Skeletal muscle tissue (tissue), 5 donors: ENCODE results near the gene CLDN3. TPM values are rescaled to one million over a fixed set of nuclear protein-coding genes. Genes with fewer than 3 reads are reported as not detected.
"Not testable (repeated sequence)": the region's sequence is repeated elsewhere in the genome, so short reads cannot be mapped to it uniquely, and the experiment has no call there.

Source experiments
- H3K27ac ChIP-seq: one replicate; pipeline ENCODE4 v1.7.0; 2013; ENCODE audit warnings: mild to moderate bottlenecking, low read depth, low read length, inconsistent platforms
- H3K27me3 ChIP-seq, 3 donors: one replicate each; pipeline ENCODE4 v1.7.0; 2013; ENCODE audit warnings: low read length in 3 of 3; ENCODE audit not compliant: control insufficient read depth in 3 of 3, insufficient read depth in 3 of 3
- H3K36me3 ChIP-seq, 3 donors: one replicate each; pipeline ENCODE4 v1.7.0; 2013; ENCODE audit warnings: low read length in 3 of 3; ENCODE audit not compliant: control insufficient read depth in 3 of 3, insufficient read depth in 3 of 3
- H3K4me1 ChIP-seq, 3 donors: one replicate each; pipeline ENCODE4 v1.7.0; 2013; ENCODE audit warnings: low read length in 3 of 3, mild to moderate bottlenecking in 3 of 3; ENCODE audit not compliant: control insufficient read depth in 3 of 3, insufficient read depth in 3 of 3
- H3K4me3 ChIP-seq, 3 donors: one replicate each; pipeline ENCODE4 v1.7.0; 2013; ENCODE audit warnings: low read length in 3 of 3
- H3K9ac ChIP-seq, 3 donors: one replicate each; pipeline ENCODE4 v1.7.0; 2013; ENCODE audit warnings: low read length in 3 of 3, mild to moderate bottlenecking in 3 of 3, moderate library complexity in 2 of 3, low read depth in 1 of 3
- H3K9me3 ChIP-seq, 3 donors: one replicate each; pipeline ENCODE4 v1.7.0; 2013; ENCODE audit warnings: low read length in 3 of 3; ENCODE audit not compliant: control insufficient read depth in 3 of 3
- small RNA-seq: library from RNA; depleted of rRNA; stranded (forward); fragments of <200 nt; gene quantifications from one replicate; pipeline ENCODE3, GENCODE V24; 2014
- total RNA-seq: library from RNA; depleted of rRNA; stranded (reverse); fragments of >200 nt; gene quantifications from one replicate; pipeline ENCODE4 v1.2.3, GENCODE V29; 2014
- donor health status: Osteomylitis.

The CLDN3 gene
- total RNA-seq, 1 donor from 2014 or later = 0.52 TPM

GRCh38 chr7:73727952-73728351 lies 42.1 kb downstream of the CLDN3 start:
- no peak overlapping the region for H3K9ac ChIP-seq
- no peak overlapping the region for H3K4me3 ChIP-seq
- H3K27me3 ChIP-seq = peaks cover 0 to 8% (median 6%) of the 10 kb centered on the region in 3 donors

DNA sequence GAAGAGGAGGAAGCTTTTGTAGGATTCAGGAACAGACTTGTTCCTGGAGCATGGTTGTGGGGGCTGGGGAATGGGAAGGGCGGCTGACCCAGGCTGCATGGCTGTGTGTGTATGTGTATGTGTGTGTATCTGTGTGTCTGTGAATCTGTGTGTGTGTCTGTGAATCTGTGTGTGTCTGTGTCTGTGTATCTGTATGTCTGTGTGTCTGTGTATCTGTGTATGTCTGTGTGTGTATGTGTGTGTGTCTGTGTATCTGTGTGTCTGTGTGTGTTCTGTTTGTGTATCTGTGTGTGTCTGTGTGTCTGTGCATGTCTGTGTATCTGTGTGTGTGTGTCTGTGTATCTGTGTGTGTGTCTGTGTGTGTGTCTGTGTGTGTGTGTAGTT lies 44.0 kb downstream of the CLDN3 start:
- H3K4me3 ChIP-seq = no peak overlapping the region
- H3K9me3 ChIP-seq = no peaks in the 10 kb centered on the region
- H3K27me3 ChIP-seq = peaks cover 0 to 8% (median 4%) of the 10 kb centered on the region in 3 donors
- H3K27ac ChIP-seq = no peak overlapping the region
- no peaks in the 10 kb centered on the region for H3K36me3 ChIP-seq
- H3K4me1 ChIP-seq = peaks cover 4 to 12% (median 7%) of the 10 kb centered on the region in 3 donors
- no peak overlapping the region for H3K9ac ChIP-seq

More at GRCh38 chr7:73727952-73728351, 42.1 kb downstream of the CLDN3 start:
- no peaks in the 10 kb centered on the region for H3K36me3 ChIP-seq
- no peaks in the 10 kb centered on the region for H3K9me3 ChIP-seq
- no peak overlapping the region for H3K27ac ChIP-seq
- peaks cover 0 to 3% (median 0%) of the 10 kb centered on the region in 3 donors for H3K4me1 ChIP-seq

DNA sequence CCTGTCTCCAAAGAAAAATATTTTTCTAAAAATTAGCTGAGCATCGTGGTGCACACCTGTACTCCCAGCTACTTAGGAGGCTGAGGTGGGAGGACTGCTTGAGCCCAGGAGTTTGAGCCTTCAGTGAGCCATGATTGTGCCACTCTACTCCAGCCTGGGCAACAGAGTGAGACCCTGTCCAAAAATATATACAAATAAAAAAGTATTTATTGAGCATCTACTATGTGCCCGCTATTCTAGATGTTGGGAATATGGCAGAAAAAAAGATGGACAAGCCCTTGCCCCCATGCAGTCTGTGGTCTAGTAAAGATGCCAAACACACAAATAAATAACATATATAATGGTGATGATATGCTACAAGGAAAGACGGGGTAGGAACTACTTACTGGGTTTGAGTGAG lies 46.3 kb downstream of the CLDN3 start:
- H3K27ac ChIP-seq = no peak overlapping the region
- no peak overlapping the region for H3K9ac ChIP-seq
- H3K4me3 ChIP-seq = no peak overlapping the region
- peaks cover 10 to 18% (median 12%) of the 10 kb centered on the region in 3 donors for H3K4me1 ChIP-seq
- H3K36me3 ChIP-seq = no peaks in the 10 kb centered on the region
- peaks cover 0 to 8% (median 4%) of the 10 kb centered on the region in 3 donors for H3K27me3 ChIP-seq
- no peaks in the 10 kb centered on the region for H3K9me3 ChIP-seq

- no peak overlapping the region for H3K9ac ChIP-seq
- no peaks in the 10 kb centered on the region for H3K9me3 ChIP-seq
- peaks cover 20 to 26% (median 20%) of the 10 kb centered on the region in 3 donors for H3K4me1 ChIP-seq
- H3K27ac ChIP-seq = no peak overlapping the region
- H3K27me3 ChIP-seq = peaks cover 0 to 4% (median 4%) of the 10 kb centered on the region in 3 donors
- H3K4me3 ChIP-seq = no peak overlapping the region
- no peaks in the 10 kb centered on the region for H3K36me3 ChIP-seq
Observed at GRCh38 chr7:73722785-73723184, 47.3 kb downstream of the CLDN3 start.

DNA sequence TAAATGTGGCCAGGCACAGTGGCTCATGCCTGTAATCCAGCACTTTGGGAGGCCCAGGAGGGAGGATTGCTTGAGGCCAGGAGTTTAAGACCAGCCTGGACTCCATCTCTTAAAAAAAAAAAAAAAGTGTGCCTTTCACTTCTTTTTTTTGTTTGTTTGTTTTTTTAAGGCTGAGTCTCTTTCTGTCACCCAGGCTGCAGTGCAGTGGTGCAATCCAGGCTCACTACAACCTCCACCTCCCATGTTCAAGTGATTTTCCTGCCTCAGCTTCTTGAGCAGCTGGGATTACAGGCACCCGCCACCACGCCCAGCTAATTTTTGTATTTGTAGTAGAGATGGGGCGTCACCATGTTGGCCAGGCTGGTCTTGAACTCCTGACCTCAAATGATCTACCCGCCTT lies 47.9 kb downstream of the CLDN3 start:
- not testable (repeated sequence) for H3K4me3 ChIP-seq, H3K27me3 ChIP-seq, H3K9ac ChIP-seq, H3K9me3 ChIP-seq, H3K27ac ChIP-seq, H3K36me3 ChIP-seq
- H3K4me1 ChIP-seq = peaks cover 20 to 32% (median 21%) of the 10 kb centered on the region in 3 donors

- Histone ChIP-seq H3K4me1 (peaks cover 23 to 37% (median 26%) of the 10 kb centered on the region in 3 donors), H3K4me3 (no peak overlapping the region), H3K9me3 (no peaks in the 10 kb centered on the region), H3K36me3 (no peaks in the 10 kb centered on the region), H3K9ac (peak overlapping the region in 1 of 3 donors; percentile 16), H3K27ac (peak overlapping the region; percentile 49), H3K27me3 (no peaks in the 10 kb centered on the region)
Observed at GRCh38 chr7:73721377-73721817, 48.7 kb downstream of the CLDN3 start.

DNA sequence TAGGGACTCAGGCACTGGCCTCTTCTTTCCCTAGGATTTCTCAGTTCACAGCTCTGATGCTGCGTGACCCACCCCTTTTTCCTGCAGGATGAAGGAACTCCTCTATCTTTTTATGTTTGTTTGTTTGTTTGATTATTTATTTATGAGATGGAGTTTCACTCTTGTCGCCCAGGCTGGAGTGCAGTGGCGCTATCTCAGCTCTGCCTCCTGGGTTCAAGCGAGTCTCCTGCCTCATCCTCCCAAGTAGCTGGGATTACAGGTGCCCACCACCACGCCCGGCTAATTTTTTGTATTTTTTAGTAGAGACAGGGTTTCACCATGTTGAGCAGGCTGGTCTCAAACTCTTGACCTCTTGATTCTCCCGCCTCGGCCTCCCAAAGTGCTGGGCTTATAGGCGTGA lies 49.6 kb downstream of the CLDN3 start:
- Histone ChIP-seq H3K9ac (peak overlapping the region in 1 of 3 donors; percentile 68), H3K4me1 (peaks cover 23 to 34% (median 26%) of the 10 kb centered on the region in 3 donors)
- H3K9me3 ChIP-seq, H3K4me3 ChIP-seq, H3K36me3 ChIP-seq, H3K27me3 ChIP-seq, H3K27ac ChIP-seq: not testable (repeated sequence)

DNA sequence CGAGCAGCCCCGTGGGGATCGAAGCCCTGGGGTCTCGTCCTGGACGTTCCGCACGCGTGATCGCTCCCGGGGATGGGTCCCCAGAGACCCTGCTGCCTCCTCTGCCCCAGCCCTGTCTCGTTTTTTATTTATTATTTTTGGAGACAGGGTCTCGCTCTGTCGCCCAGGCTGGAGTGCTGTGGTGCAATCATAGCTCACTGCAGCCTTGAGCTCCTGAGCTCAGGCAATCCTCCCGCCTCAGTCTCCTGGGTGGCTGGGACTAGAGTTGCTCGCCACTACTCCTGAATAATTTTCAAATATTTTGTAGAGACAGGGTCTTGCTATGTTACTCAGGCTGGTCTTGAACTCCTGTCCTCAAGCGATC lies 50.3 kb downstream of the CLDN3 start:
- H3K4me3 ChIP-seq = peak overlapping the region; percentile 48 to 70 (median 54)
- peak overlapping the region in 2 of 3 donors; percentile 43 to 68 for H3K9ac ChIP-seq
- H3K9me3 ChIP-seq = no peaks in the 10 kb centered on the region
- H3K27me3 ChIP-seq = no peaks in the 10 kb centered on the region
- peaks cover 23 to 34% (median 26%) of the 10 kb centered on the region in 3 donors for H3K4me1 ChIP-seq
- H3K36me3 ChIP-seq = no peaks in the 10 kb centered on the region
- no peak overlapping the region for H3K27ac ChIP-seq

Small RNAs within 50 kb of the gene (small RNA-seq; reads per million reads assigned to genes)
- gene RN7SL265P = not detected

Other genes starting within 250 kb of the CLDN3 start
- gene BAZ1B, start 248.0 kb downstream of the CLDN3 start, total RNA-seq = 38.1 TPM
- gene BCL7B, start 212.6 kb downstream of the CLDN3 start, total RNA-seq = 6.8 TPM
- 54.8 TPM for gene TBL2, start 191.7 kb downstream of the CLDN3 start, total RNA-seq
- gene MLXIPL, start 145.7 kb downstream of the CLDN3 start, total RNA-seq = 1.6 TPM
- 3.1 TPM for gene VPS37D, start 102.4 kb downstream of the CLDN3 start, total RNA-seq
- 1.6 TPM for gene DNAJC30, start 86.8 kb downstream of the CLDN3 start, total RNA-seq
- 45.4 TPM for gene BUD23, start 86.7 kb downstream of the CLDN3 start, total RNA-seq
- gene STX1A, start 50.6 kb downstream of the CLDN3 start, total RNA-seq = 8.4 TPM
- 13.6 TPM for gene ABHD11, start 31.5 kb downstream of the CLDN3 start, total RNA-seq
- gene CLDN4, start 60.7 kb upstream of the CLDN3 start, total RNA-seq = not detected
- 1.6 TPM for gene METTL27, start 72.2 kb upstream of the CLDN3 start, total RNA-seq
- not detected for gene TMEM270, start 90.9 kb upstream of the CLDN3 start, total RNA-seq